ENCODE results near the gene SOX5. TPM values are rescaled to one million over a fixed set of nuclear protein-coding genes. Genes with fewer than 3 reads are reported as not detected.
"Not testable (repeated sequence)": the region's sequence is repeated elsewhere in the genome, so short reads cannot be mapped to it uniquely, and the experiment has no call there.

The SOX5 gene
- total RNA-seq, 3 donors from 2014 or later: 10.5 to 42.1 (median 11.7) TPM

DNA sequence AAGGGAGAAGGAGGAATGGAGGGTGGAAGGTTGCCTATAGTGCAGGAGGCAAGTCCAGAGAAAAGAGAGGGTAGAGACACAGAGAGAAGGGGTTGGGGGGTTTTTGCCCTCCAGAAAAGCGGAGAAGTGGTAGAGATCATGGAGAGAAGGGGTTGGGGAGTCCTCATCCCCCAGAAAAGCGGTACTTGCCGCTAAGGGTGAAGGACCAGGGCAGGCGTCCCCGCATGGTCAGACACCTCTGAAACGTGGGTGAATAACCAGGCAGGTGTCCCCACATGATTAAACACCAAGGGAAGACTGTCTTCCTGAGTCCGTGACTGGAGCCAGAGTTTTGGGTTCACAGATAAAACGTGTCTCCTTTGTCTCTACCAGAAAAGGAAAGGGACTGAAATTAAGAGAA, 439.0 kb downstream of the SOX5 start:
- H3K27me3 ChIP-seq: no peaks in the 10 kb centered on the region
- no peaks in the 10 kb centered on the region for H3K4me1 ChIP-seq
- no peak for DNase-seq (ENCODE audit: low spot score in 2 of 2)
- no peak for TF ChIP-seq POLR2AphosphoS5 (IDR thresholded peaks at IDR 0.05)
- TF ChIP-seq, protein P1, sequence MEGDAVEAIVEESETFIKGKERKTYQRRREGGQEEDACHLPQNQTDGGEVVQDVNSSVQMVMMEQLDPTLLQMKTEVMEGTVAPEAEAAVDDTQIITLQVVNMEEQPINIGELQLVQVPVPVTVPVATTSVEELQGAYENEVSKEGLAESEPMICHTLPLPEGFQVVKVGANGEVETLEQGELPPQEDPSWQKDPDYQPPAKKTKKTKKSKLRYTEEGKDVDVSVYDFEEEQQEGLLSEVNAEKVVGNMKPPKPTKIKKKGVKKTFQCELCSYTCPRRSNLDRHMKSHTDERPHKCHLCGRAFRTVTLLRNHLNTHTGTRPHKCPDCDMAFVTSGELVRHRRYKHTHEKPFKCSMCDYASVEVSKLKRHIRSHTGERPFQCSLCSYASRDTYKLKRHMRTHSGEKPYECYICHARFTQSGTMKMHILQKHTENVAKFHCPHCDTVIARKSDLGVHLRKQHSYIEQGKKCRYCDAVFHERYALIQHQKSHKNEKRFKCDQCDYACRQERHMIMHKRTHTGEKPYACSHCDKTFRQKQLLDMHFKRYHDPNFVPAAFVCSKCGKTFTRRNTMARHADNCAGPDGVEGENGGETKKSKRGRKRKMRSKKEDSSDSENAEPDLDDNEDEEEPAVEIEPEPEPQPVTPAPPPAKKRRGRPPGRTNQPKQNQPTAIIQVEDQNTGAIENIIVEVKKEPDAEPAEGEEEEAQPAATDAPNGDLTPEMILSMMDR (IDR thresholded peaks at IDR 0.05): no peak
- TF ChIP-seq POLR2A (IDR thresholded peaks at IDR 0.05): no peak
- intact Hi-C loops (cut with DNase I; ENCODE audit: low total_unique reads): no loop called here
- no peaks in the 10 kb centered on the region for H3K36me3 ChIP-seq
- no peaks in the 10 kb centered on the region for H3K9me3 ChIP-seq
- H3K27ac ChIP-seq: no peak overlapping the region
- no peak overlapping the region for H3K4me3 ChIP-seq

DNA sequence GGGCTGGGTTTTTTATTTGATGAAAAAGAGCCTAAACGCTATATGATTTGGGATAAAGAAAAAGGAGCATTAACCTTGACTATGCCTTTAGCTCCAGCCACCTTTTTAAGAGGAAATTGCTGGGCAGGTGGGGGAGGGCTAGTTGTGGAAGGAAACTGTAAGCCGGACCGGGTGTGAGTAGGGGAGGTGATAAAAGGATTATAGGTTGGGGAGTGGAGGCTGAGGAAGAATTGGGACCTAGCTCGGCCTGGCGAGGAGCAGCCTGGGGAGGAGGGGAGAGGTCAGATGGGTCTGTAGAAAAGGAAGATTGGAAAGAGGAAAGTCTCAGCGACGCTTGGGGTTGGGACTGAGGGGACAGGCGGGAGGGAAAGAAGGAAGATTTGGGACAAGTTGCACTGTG, 439.6 kb downstream of the SOX5 start:
- H3K27ac ChIP-seq; H3K27me3 ChIP-seq; intact Hi-C loops (cut with DNase I; ENCODE audit: low total_unique reads); H3K36me3 ChIP-seq; H3K4me1 ChIP-seq; DNase-seq (ENCODE audit: low spot score in 2 of 2); H3K9me3 ChIP-seq; H3K4me3 ChIP-seq: not testable (repeated sequence)

DNA sequence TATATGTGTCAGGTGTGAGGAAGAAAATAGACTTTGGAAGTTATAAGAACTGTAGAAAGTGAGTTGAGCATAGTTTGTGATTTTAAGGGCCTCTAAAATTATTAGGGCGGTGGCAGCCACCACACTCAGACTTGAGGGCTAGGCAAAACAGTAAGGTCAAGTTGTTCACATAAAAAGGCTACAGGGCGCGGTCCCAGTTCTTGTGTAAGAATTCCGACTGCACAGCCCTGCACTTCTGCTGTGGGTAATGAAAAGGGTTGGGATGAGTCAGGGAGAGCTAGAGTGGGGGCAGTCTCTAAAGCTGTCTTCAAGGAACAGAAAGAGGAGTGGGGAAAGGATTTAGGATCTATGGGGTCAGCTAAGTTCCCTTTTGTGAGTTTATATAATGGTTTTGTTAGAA, 441.7 kb downstream of the SOX5 start:
- H3K4me3 ChIP-seq; H3K4me1 ChIP-seq; H3K36me3 ChIP-seq; H3K27me3 ChIP-seq; DNase-seq (ENCODE audit: low spot score in 2 of 2); H3K9me3 ChIP-seq; H3K27ac ChIP-seq; intact Hi-C loops (cut with DNase I; ENCODE audit: low total_unique reads): not testable (repeated sequence)

DNA sequence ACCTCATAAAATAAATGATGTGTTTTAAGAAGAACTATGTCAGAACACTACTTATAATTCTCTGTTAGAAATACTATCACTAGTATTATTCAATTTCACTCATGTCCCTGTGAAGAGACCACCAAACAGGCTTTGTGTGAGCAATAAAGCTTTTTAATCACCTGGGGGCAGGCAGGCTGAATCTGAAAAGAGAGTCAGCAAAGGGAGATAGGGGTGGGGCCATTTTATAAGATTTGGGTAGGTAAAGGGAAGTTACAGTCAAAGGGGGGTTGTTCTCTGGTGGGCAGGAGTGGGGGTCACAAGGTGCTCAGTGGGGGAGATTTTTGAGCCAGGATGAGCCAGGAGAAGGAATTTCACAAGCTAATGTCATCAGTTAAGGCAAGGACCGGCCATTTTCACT, 443.7 kb downstream of the SOX5 start:
- H3K27ac ChIP-seq; intact Hi-C loops (cut with DNase I; ENCODE audit: low total_unique reads); DNase-seq (ENCODE audit: low spot score in 2 of 2); H3K4me3 ChIP-seq; H3K27me3 ChIP-seq; H3K9me3 ChIP-seq; H3K36me3 ChIP-seq; H3K4me1 ChIP-seq: not testable (repeated sequence)

DNA sequence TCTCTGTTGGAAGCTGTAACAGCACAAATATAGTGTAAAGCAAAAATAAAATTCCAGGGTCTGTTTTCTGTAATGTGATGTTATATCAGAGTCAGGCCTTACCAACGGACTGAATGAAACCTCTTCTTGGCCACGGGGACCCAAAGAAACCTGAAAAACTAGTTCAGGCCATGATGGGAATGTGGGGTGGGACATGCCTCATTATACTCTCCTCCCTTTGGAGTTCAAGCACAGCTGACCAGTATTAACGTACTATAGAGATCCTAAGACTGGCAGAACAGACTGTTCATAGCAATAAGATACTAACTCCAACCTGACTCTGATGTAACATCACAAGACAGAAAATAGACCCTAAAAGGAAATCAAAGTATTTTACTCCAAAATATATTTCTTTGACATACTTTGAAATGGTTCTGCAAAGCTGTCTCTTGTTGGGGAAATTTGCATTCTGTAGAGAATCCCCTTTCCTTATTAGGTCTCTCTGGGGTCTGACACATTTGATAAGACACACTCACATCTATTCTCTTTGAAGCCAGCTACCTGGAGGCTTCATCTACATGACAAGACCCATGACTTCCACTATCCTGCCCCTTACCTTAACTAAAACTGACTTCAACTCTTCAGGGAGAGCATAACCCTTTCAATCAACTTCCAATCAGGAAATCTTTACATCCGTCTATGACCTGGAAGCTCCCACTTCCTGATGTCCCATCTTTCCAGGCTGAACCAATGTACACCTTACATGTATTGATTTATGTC, 444.6 kb downstream of the SOX5 start:
- H3K9me3 ChIP-seq: no peaks in the 10 kb centered on the region
- DNase-seq (ENCODE audit: low spot score in 2 of 2): no peak
- no peak overlapping the region for H3K27ac ChIP-seq
- no peaks in the 10 kb centered on the region for H3K36me3 ChIP-seq
- no peak overlapping the region for H3K4me3 ChIP-seq
- intact Hi-C loops (cut with DNase I; ENCODE audit: low total_unique reads): no loop called here
- H3K27me3 ChIP-seq: no peaks in the 10 kb centered on the region
- TF ChIP-seq POLR2AphosphoS5 (IDR thresholded peaks at IDR 0.05) (no peak), POLR2A (IDR thresholded peaks at IDR 0.05) (no peak)
- TF ChIP-seq, protein P1 (IDR thresholded peaks at IDR 0.05): no peak
- no peaks in the 10 kb centered on the region for H3K4me1 ChIP-seq

DNA sequence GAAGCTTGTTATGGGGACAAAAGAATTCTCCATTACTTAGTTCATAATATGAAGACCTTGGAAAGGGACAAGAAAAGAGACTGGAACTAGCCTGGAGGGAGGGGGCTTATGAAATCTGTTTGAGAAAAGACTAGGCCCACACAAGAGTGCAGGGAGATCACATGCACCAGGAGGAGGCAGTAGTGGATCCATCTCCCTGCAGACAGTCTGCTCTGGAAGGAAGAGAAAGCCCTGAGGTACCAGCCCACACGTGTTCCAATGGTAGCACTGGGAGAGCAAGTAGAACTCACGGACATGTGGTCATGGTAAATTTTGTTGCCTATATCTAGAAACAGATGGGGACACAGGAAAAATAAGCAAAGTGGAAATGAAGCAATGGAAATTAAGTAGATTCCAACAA, 445.4 kb downstream of the SOX5 start:
- Histone ChIP-seq H3K4me1 (no peaks in the 10 kb centered on the region), H3K4me3 (no peak overlapping the region), H3K27ac (no peak overlapping the region), H3K9me3 (no peaks in the 10 kb centered on the region), H3K36me3 (no peaks in the 10 kb centered on the region), H3K27me3 (no peaks in the 10 kb centered on the region)
- intact Hi-C loops (cut with DNase I; ENCODE audit: low total_unique reads): no loop called here
- no peak for DNase-seq (ENCODE audit: low spot score in 2 of 2)
- TF ChIP-seq, protein P1 (IDR thresholded peaks at IDR 0.05): no peak
- TF ChIP-seq POLR2A (IDR thresholded peaks at IDR 0.05): no peak
- TF ChIP-seq POLR2AphosphoS5 (IDR thresholded peaks at IDR 0.05): no peak

DNA sequence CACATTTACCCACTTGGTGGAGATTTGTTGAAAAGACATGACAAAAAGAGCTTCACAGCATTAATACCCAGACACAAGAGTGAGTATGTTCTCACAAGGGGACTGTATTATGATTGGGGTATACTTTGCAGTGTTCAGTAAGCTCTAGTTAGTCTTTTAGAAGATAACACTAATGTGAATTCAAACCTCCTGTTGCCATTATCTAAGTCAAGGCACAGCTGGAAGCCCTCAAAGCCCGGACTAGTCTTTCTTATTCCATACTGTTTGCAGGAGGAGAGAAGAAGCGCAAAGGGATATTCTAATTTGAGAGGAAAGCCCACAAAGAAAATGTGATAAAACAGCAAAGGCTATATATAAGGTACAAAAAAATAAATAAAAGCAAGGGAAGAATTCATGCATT, 445.9 kb downstream of the SOX5 start:
- Histone ChIP-seq H3K36me3 (no peaks in the 10 kb centered on the region), H3K27ac (no peak overlapping the region), H3K4me1 (no peaks in the 10 kb centered on the region), H3K27me3 (no peaks in the 10 kb centered on the region), H3K4me3 (no peak overlapping the region), H3K9me3 (no peaks in the 10 kb centered on the region)
- no peak for DNase-seq (ENCODE audit: low spot score in 2 of 2)
- TF ChIP-seq, protein P1 (IDR thresholded peaks at IDR 0.05): no peak
- no peak for TF ChIP-seq POLR2A (IDR thresholded peaks at IDR 0.05)
- no peak for TF ChIP-seq POLR2AphosphoS5 (IDR thresholded peaks at IDR 0.05)
- intact Hi-C loops (cut with DNase I; ENCODE audit: low total_unique reads): no loop called here

Data from breast epithelium (tissue), 4 donors.